ENCODE measurements around the gene RNF44. TPM values are rescaled to one million over a fixed set of nuclear protein-coding genes. Genes with fewer than 3 reads are reported as not detected.

RNF44 gene
- total and polyA plus RNA-seq, 2 of the 4 experiments (the other 2 are of a cell fraction): 0.54 to 12.4 TPM

- H3K27me3 ChIP-seq (ENCODE audit: control insufficient read depth, insufficient read depth, low read length): no peaks in the 10 kb centered on the region
- no peak overlapping the region for H4K5ac ChIP-seq (ENCODE audit: low read depth, low read length)
- POLR2A ChIA-PET (ENCODE audit: unreplicated experiment): no interaction called here
- H4K20me1 ChIP-seq (ENCODE audit: insufficient read depth, low read length): no peaks in the 10 kb centered on the region
- in situ Hi-C loops (cut with MboI; ENCODE audit: low sequenced_read_pairs): no loop called here
- H2AK5ac ChIP-seq (ENCODE audit: low read depth, low read length): peak overlapping the region; percentile 48; the same call in 1 of the 2 replicates
- H2BK20ac ChIP-seq (ENCODE audit: low read depth, low read length): no peak overlapping the region
- H4K91ac ChIP-seq (ENCODE audit: insufficient read depth, low read depth, low read length): no peak overlapping the region
- no peak overlapping the region for H3K4me2 ChIP-seq (ENCODE audit: low read depth, low read length)
- ATAC-seq (ENCODE audit: low read depth): no peak
- peak overlapping the region; percentile 36 for H3K4ac ChIP-seq (ENCODE audit: low read depth, low read length)
- H3K56ac ChIP-seq (ENCODE audit: extremely low read depth, insufficient read depth, low read length): no peak overlapping the region
- H3K27ac ChIP-seq (ENCODE audit: insufficient read depth, low read length): no peak overlapping the region
- H3K18ac ChIP-seq (ENCODE audit: low read depth, low read length): no peak overlapping the region
- no peaks in the 10 kb centered on the region for H3K9me1 ChIP-seq (ENCODE audit: insufficient read depth, low read length)
- no peaks in the 10 kb centered on the region for H3K9me3 ChIP-seq (ENCODE audit: control insufficient read depth, insufficient read depth, low read length)
- no peak for TF ChIP-seq ELK1 (IDR thresholded peaks at IDR 0.05; ENCODE audit: borderline replicate concordance, low read depth, low read length)
- no peak for TF ChIP-seq MAZ (IDR thresholded peaks at IDR 0.05; ENCODE audit: borderline replicate concordance, low read depth, low read length)
- no peak for TF ChIP-seq RAD21 (IDR thresholded peaks at IDR 0.05; ENCODE audit: low read length)
- TF ChIP-seq FOS (IDR thresholded peaks at IDR 0.05; ENCODE audit: low read depth, low read length): no peak
- no peak for TF ChIP-seq MAFK (IDR thresholded peaks at IDR 0.05; ENCODE audit: low read depth, low read length)
- TF ChIP-seq USF2 (IDR thresholded peaks at IDR 0.05; ENCODE audit: low read depth, low read length): no peak
- no peak for TF ChIP-seq CEBPB (IDR thresholded peaks at IDR 0.05; ENCODE audit: low read depth, low read length)
- no peak for TF ChIP-seq POLR2A (IDR thresholded peaks at IDR 0.05; ENCODE audit: low read depth, low read length)
- no peak for TF ChIP-seq SMC3 (IDR thresholded peaks at IDR 0.05; ENCODE audit: low read depth, low read length)
- no peak for TF ChIP-seq MXI1 (IDR thresholded peaks at IDR 0.05; ENCODE audit: borderline replicate concordance, low read depth, low read length)
- TF ChIP-seq RFX5 (IDR thresholded peaks at IDR 0.05; ENCODE audit: low read depth, low read length): no peak
- no peak for TF ChIP-seq CHD1 (IDR thresholded peaks at IDR 0.05; ENCODE audit: low read depth, low read length)
- no peak for TF ChIP-seq BHLHE40 (IDR thresholded peaks at IDR 0.05; ENCODE audit: low read depth, low read length)
- TF ChIP-seq NFE2L2 (IDR thresholded peaks at IDR 0.05; ENCODE audit: low read depth, low read length): no peak
- TF ChIP-seq RCOR1 (IDR thresholded peaks at IDR 0.05; ENCODE audit: insufficient replicate concordance, low read length): no peak
- TF ChIP-seq CTCF (conservative IDR thresholded peaks at IDR 0.05; ENCODE audit: low read depth, low read length): no peak
- peaks cover 9% of the 10 kb centered on the region for H3K4me1 ChIP-seq (ENCODE audit: control insufficient read depth, insufficient read depth, low read length)
- CTCF ChIA-PET: no interaction called here
- no peak overlapping the region for H3K23ac ChIP-seq (ENCODE audit: low read depth, low read length)
- H2BK120ac ChIP-seq (ENCODE audit: low read depth, low read length): no peak overlapping the region
- no peak overlapping the region for H2BK15ac ChIP-seq (ENCODE audit: low read depth, low read length)
- no peak for DNase-seq
- peak overlapping the region in 1 of 2 experiments; percentile 76; a peak in 1 of 4 replicates for H4K8ac ChIP-seq (ENCODE audit: low read depth in 2 of 2, low read length in 2 of 2)
- 0 out of 2 replicates have a peak overlapping the region, but pooled peaks have one; percentile 15 for H3K14ac ChIP-seq (replicated peaks; ENCODE audit: low read depth, low read length)
- H3K36me3 ChIP-seq (ENCODE audit: control insufficient read depth, insufficient read depth, low read length): no peaks in the 10 kb centered on the region
- WGBS, 2 experiments (ENCODE audit: extremely low coverage in 2 of 2, insufficient read length in 1 of 2): 94% methylated on average over 7 of the region's 8 CpGs; no CpG with 5 or more reads in 1 of the 2 experiments
- H2BK5ac ChIP-seq (ENCODE audit: low read depth, low read length, poor library complexity, severe bottlenecking): no peak overlapping the region
- peaks cover 3 to 5% of the 10 kb centered on the region in 2 experiments; a peak in 3 of 4 replicates for H3K79me1 ChIP-seq (ENCODE audit: low read depth in 1 of 2, low read length in 2 of 2)
- no peak overlapping the region for H3K9ac ChIP-seq (ENCODE audit: low read depth, low read length)
- dilution Hi-C loops (cut with HindIII; ENCODE audit: low sequenced_read_pairs, unreplicated experiment): no loop called here
- no peak overlapping the region for H3K4me3 ChIP-seq (ENCODE audit: insufficient read depth, low read depth, low read length)
- H2AK9ac ChIP-seq (replicated peaks; ENCODE audit: low read depth, low read length, poor library complexity): peak overlapping the region; percentile 88
- BruUV-seq (replicated peaks): no TSS peak
- intact Hi-C loops (cut with micrococcal nuclease): no loop called here
- peak overlapping the region; percentile 61 for H2AFZ ChIP-seq (replicated peaks; ENCODE audit: low read length, poor library complexity)
These were observed 3.7 kb upstream of the RNF44 start for GRCh38 chr5:176540956-176541337.

Data from IMR-90 (cell line).